SK-N-SH treated with all-trans-retinoic acid at 6 μM for 48 hours (cell line): ENCODE data around the gene RPAP3.

Source experiments
- ATAC-seq: fragments of 200-7000 bp; cut with Tn5 transposase; 3 replicates; pipeline ENCODE4 v1.9.1; 2020; ENCODE audit warnings: mild to moderate bottlenecking, moderate library complexity
- ARNTL ChIP-seq: fragments of 450-650 bp; formaldehyde crosslinking; IDR thresholded peaks from 2 replicates; pipeline ENCODE4 v1.5.0; 2020; ENCODE audit warnings: low read depth, mild to moderate bottlenecking, moderate library complexity, borderline replicate concordance
- BACH2 ChIP-seq: fragments of 250-450 bp; sonication (Bioruptor Pico); IDR thresholded peaks from 2 replicates; pipeline ENCODE4 v1.9.0; 2021; ENCODE audit warnings: mild to moderate bottlenecking, borderline replicate concordance
- CREB5 ChIP-seq: fragments of 250-450 bp; sonication (Bioruptor Pico); IDR thresholded peaks from 2 replicates; pipeline ENCODE4 v1.5.1; 2020; ENCODE audit warnings: low read depth, mild to moderate bottlenecking, moderate library complexity
- CSDC2 ChIP-seq: fragments of 250-450 bp; sonication (Bioruptor Pico); IDR thresholded peaks from 2 replicates; pipeline ENCODE4 v1.5.0; 2020; ENCODE audit warnings: mild to moderate bottlenecking, moderate library complexity
- CSRNP3 ChIP-seq: fragments of 250-450 bp; sonication (Bioruptor Pico); IDR thresholded peaks from 2 replicates; pipeline ENCODE4 v1.5.1; 2021; ENCODE audit warnings: mild to moderate bottlenecking, moderate library complexity
- ESRRG ChIP-seq: fragments of 250-450 bp; sonication (Bioruptor Pico); IDR thresholded peaks from 2 replicates; pipeline ENCODE4 v1.6.1; 2021; ENCODE audit warnings: mild to moderate bottlenecking
- GLIS3 ChIP-seq: fragments of 250-450 bp; sonication (Bioruptor Pico); IDR thresholded peaks from 2 replicates; pipeline ENCODE4 v1.5.0; 2020; ENCODE audit warnings: mild to moderate bottlenecking, moderate library complexity
- ISL1 ChIP-seq: fragments of 250-450 bp; sonication (Bioruptor Pico); IDR thresholded peaks from 2 replicates; pipeline ENCODE4 v2.1.2; 2022; ENCODE audit warnings: mild to moderate bottlenecking, moderate library complexity
- OSR1 ChIP-seq: fragments of 250-450 bp; sonication (Bioruptor Pico); IDR thresholded peaks from 2 replicates; pipeline ENCODE4 v1.8.0; 2022; ENCODE audit warnings: moderate library complexity, mild to moderate bottlenecking, inconsistent platforms
- PATZ1 ChIP-seq: fragments of 250-450 bp; sonication (Bioruptor Pico); IDR thresholded peaks from 2 replicates; pipeline ENCODE4 v1.8.0; 2020; ENCODE audit warnings: mild to moderate bottlenecking, moderate library complexity, borderline replicate concordance
- POU6F1 ChIP-seq: fragments of 250-450 bp; sonication (Bioruptor Pico); IDR thresholded peaks from 2 replicates; pipeline ENCODE4 v1.8.0; 2021; ENCODE audit warnings: low read depth, mild to moderate bottlenecking, moderate library complexity, borderline replicate concordance
- PPARA ChIP-seq: fragments of 250-450 bp; sonication (Bioruptor Pico); IDR thresholded peaks from 2 replicates; pipeline ENCODE4 v1.5.0; 2020; ENCODE audit warnings: mild to moderate bottlenecking, borderline replicate concordance
- RARB ChIP-seq: fragments of 250-450 bp; sonication (Bioruptor Pico); IDR thresholded peaks from 2 replicates; pipeline ENCODE4 v1.8.0; 2021; ENCODE audit warnings: mild to moderate bottlenecking, moderate library complexity
- SNAI2 ChIP-seq: fragments of 250-450 bp; sonication (Bioruptor Pico); IDR thresholded peaks from 2 replicates; pipeline ENCODE4 v1.5.0; 2020; ENCODE audit warnings: mild to moderate bottlenecking, moderate library complexity
- TCF4 ChIP-seq: fragments of 250-450 bp; sonication (Bioruptor Pico); IDR thresholded peaks from 2 replicates; pipeline ENCODE4 v1.8.0; 2021; ENCODE audit warnings: mild to moderate bottlenecking, moderate library complexity, borderline replicate concordance
- TOX ChIP-seq: fragments of 250-450 bp; sonication (Bioruptor Pico); IDR thresholded peaks from 2 replicates; pipeline ENCODE4 v1.8.0; 2021; ENCODE audit warnings: mild to moderate bottlenecking, moderate library complexity, borderline replicate concordance
- ZC3H10 ChIP-seq: fragments of 250-450 bp; sonication (Bioruptor Pico); IDR thresholded peaks from 2 replicates; pipeline ENCODE4 v1.5.1; 2021; ENCODE audit warnings: mild to moderate bottlenecking, moderate library complexity
- ZFP3 ChIP-seq: fragments of 250-450 bp; sonication (Bioruptor Pico); IDR thresholded peaks from 2 replicates; pipeline ENCODE4 v1.5.0; 2020; ENCODE audit warnings: mild to moderate bottlenecking, moderate library complexity
- ZFP30 ChIP-seq: fragments of 450-650 bp; formaldehyde crosslinking; IDR thresholded peaks from 2 replicates; pipeline ENCODE4 v1.5.0; 2022; ENCODE audit warnings: mild to moderate bottlenecking, moderate library complexity
- ZNF70 ChIP-seq: fragments of 450-650 bp; formaldehyde crosslinking; IDR thresholded peaks from 2 replicates; pipeline ENCODE4 v1.5.0; 2020; ENCODE audit warnings: mild to moderate bottlenecking, moderate library complexity
- ZNF8 ChIP-seq: fragments of 450-650 bp; formaldehyde crosslinking; IDR thresholded peaks from 2 replicates; pipeline ENCODE4 v1.5.0; 2020; ENCODE audit warnings: mild to moderate bottlenecking, moderate library complexity
- TF ChIP-seq, protein P1 (sequence below): fragments of 250-450 bp; sonication (Bioruptor Pico); IDR thresholded peaks from 2 replicates; pipeline ENCODE4 v1.5.0; 2020; ENCODE audit warnings: mild to moderate bottlenecking, moderate library complexity

RPAP3 gene

DNA sequence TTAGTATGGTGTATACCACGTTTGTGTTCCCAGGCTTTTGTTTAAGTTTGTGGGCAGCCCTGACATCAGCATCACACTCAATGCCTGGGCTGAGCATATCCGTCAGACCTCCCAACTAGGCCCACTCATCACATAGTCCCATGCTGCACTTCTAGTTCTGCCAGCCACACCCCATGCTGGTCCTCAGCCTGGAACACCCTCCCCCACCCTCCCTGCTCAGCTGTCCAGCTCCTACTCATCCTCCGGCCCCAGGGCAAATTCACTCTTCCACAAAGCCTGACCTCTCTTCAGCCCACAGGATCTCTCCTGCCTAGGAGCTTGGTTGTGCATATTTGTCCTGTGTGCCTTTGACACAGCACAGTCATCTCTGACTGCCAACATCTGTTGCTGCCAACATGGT is 23.4 kb upstream of the RPAP3 start:
- no peak for TF ChIP-seq ZFP30
- TF ChIP-seq BACH2, result no peak
- no peak for TF ChIP-seq OSR1 (CRISPR knock-in tag)
- TF ChIP-seq ZFP3, result no peak
- no peak for TF ChIP-seq CSRNP3 (CRISPR knock-in tag)
- TF ChIP-seq RARB (CRISPR knock-in tag), result no peak
- TF ChIP-seq GLIS3 (CRISPR knock-in tag), result no peak
- TF ChIP-seq, protein P1, sequence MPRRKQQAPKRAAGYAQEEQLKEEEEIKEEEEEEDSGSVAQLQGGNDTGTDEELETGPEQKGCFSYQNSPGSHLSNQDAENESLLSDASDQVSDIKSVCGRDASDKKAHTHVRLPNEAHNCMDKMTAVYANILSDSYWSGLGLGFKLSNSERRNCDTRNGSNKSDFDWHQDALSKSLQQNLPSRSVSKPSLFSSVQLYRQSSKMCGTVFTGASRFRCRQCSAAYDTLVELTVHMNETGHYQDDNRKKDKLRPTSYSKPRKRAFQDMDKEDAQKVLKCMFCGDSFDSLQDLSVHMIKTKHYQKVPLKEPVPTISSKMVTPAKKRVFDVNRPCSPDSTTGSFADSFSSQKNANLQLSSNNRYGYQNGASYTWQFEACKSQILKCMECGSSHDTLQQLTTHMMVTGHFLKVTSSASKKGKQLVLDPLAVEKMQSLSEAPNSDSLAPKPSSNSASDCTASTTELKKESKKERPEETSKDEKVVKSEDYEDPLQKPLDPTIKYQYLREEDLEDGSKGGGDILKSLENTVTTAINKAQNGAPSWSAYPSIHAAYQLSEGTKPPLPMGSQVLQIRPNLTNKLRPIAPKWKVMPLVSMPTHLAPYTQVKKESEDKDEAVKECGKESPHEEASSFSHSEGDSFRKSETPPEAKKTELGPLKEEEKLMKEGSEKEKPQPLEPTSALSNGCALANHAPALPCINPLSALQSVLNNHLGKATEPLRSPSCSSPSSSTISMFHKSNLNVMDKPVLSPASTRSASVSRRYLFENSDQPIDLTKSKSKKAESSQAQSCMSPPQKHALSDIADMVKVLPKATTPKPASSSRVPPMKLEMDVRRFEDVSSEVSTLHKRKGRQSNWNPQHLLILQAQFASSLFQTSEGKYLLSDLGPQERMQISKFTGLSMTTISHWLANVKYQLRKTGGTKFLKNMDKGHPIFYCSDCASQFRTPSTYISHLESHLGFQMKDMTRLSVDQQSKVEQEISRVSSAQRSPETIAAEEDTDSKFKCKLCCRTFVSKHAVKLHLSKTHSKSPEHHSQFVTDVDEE, result no peak
- no peak for TF ChIP-seq ZNF70 (CRISPR knock-in tag)
- no peak for TF ChIP-seq CSDC2 (CRISPR knock-in tag)
- TF ChIP-seq PATZ1 (CRISPR knock-in tag), result no peak
- no peak for TF ChIP-seq ESRRG (CRISPR knock-in tag)
- no peak for TF ChIP-seq TOX
- no peak for TF ChIP-seq TCF4 (CRISPR knock-in tag)
- TF ChIP-seq, all 23 proteins: peak for 0
- ATAC-seq, result no peak

GRCh38 chr12:47725893-47726292 is 20.1 kb upstream of the RPAP3 start:
- ATAC-seq, result peak; percentile 67
- TF ChIP-seq ZFP3 (no peak), RARB (CRISPR knock-in tag) (no peak), PATZ1 (CRISPR knock-in tag) (no peak), CSRNP3 (CRISPR knock-in tag) (no peak), ZNF8 (no peak), OSR1 (CRISPR knock-in tag) (no peak), POU6F1 (CRISPR knock-in tag) (no peak), ISL1 (CRISPR knock-in tag) (no peak), ESRRG (CRISPR knock-in tag) (no peak), BACH2 (no peak), ZFP30 (no peak), CREB5 (CRISPR knock-in tag) (no peak), SNAI2 (no peak), ARNTL (CRISPR knock-in tag) (no peak), ZC3H10 (CRISPR knock-in tag) (no peak), TOX (no peak), GLIS3 (CRISPR knock-in tag) (no peak), PPARA (CRISPR knock-in tag) (no peak), TCF4 (CRISPR knock-in tag) (no peak)
- TF ChIP-seq, protein P1, result no peak
